ENCODE data around the gene TACC3.

DNA sequence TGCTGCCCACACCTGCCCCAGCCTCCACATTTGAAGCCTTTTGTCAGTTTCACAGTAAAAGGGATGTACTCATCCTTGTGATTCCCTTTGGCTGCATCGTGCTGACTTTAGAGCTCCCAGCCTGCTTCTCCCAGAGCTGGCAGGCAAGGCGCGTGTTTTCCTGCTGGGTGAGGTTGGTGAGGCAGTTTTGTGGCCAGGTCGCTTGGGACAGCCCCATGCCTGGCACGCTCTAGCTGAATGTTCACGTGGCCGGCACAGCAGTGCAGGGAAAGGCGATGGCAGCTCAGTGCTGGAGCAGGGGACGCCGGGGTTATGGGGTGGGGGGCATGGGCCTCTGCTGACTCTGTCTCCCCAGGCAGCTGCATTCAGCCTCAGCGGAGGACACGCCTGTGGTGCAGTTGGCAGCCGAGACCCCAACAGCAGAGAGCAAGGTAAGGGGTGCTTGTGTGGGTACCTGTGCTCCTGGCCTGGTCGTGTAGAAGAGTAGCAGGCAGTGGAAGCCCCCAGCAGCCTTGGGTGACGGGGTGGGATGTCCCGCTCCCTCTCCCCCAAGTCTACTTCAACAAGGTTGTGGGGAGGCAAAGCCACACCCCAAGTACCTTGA, 9.3 kb downstream of the TACC3 start:
- TF ChIP-seq, protein P1, sequence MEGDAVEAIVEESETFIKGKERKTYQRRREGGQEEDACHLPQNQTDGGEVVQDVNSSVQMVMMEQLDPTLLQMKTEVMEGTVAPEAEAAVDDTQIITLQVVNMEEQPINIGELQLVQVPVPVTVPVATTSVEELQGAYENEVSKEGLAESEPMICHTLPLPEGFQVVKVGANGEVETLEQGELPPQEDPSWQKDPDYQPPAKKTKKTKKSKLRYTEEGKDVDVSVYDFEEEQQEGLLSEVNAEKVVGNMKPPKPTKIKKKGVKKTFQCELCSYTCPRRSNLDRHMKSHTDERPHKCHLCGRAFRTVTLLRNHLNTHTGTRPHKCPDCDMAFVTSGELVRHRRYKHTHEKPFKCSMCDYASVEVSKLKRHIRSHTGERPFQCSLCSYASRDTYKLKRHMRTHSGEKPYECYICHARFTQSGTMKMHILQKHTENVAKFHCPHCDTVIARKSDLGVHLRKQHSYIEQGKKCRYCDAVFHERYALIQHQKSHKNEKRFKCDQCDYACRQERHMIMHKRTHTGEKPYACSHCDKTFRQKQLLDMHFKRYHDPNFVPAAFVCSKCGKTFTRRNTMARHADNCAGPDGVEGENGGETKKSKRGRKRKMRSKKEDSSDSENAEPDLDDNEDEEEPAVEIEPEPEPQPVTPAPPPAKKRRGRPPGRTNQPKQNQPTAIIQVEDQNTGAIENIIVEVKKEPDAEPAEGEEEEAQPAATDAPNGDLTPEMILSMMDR (IDR thresholded peaks at IDR 0.05; ENCODE audit: low read depth, low read length, poor library complexity, severe bottlenecking): no peak
- TF ChIP-seq EZH2phosphoT487 (IDR thresholded peaks at IDR 0.05; ENCODE audit: borderline replicate concordance, low read length): no peak
